Lung (tissue), 12 donors: ENCODE measurements around the gene MAGEF1. TPM values are rescaled to one million over a fixed set of nuclear protein-coding genes. Genes with fewer than 3 reads are reported as not detected.

ENCODE experiments used
- ATAC-seq: fragments of 200-7000 bp; cut with Tn5 transposase; one replicate; pipeline ENCODE4 v1.9.1; 2020; ENCODE audit warnings: moderate number of reproducible peaks; ENCODE audit not compliant: insufficient read depth, low FRiP score
- DNase-seq, 3 donors: peaks; one replicate each; pipeline ENCODE4 v3.0.0-alpha.2; 2013 to 2017
- H3K27ac ChIP-seq, 2 donors: one replicate each; pipeline ENCODE4 v1.5.1; 2013; ENCODE audit warnings: mild to moderate bottlenecking in 2 of 2, moderate library complexity in 2 of 2, control low read depth in 1 of 2, inconsistent platforms in 1 of 2, low read depth in 1 of 2, low read length in 1 of 2
- H3K27me3 ChIP-seq, 3 donors: one replicate each; pipeline ENCODE4 v1.5.1; 2013; ENCODE audit warnings: low read length in 2 of 3; ENCODE audit not compliant: control insufficient read depth in 3 of 3, insufficient read depth in 3 of 3
- H3K36me3 ChIP-seq, 4 donors: one replicate each; pipeline ENCODE4 v1.5.1; 2013; ENCODE audit warnings: low read length in 4 of 4, mild to moderate bottlenecking in 1 of 4, moderate library complexity in 1 of 4; ENCODE audit not compliant: control insufficient read depth in 4 of 4, insufficient read depth in 4 of 4
- H3K4me1 ChIP-seq, 5 donors: one replicate each; pipeline ENCODE4 v1.5.1; 2013; ENCODE audit warnings: low read length in 5 of 5, mild to moderate bottlenecking in 2 of 5, moderate library complexity in 1 of 5; ENCODE audit not compliant: control insufficient read depth in 5 of 5, insufficient read depth in 5 of 5
- H3K4me3 ChIP-seq: one replicate; pipeline ENCODE4 v1.5.1; 2013; ENCODE audit warnings: mild to moderate bottlenecking, control low read depth, moderate library complexity
- H3K9ac ChIP-seq, 2 donors: one replicate each; pipeline ENCODE4 v1.5.1; 2013; ENCODE audit warnings: low read length in 2 of 2, control low read depth in 1 of 2; ENCODE audit not compliant: insufficient read depth in 1 of 2
- H3K9me3 ChIP-seq, 4 donors: one replicate each; pipeline ENCODE4 v1.5.1; 2013; ENCODE audit warnings: low read length in 3 of 4, mild to moderate bottlenecking in 1 of 4, moderate library complexity in 1 of 4; ENCODE audit not compliant: control insufficient read depth in 4 of 4, insufficient read depth in 3 of 4
- WGBS, 2 donors: extraction: QIAGEN DNeasy Blood & Tissue Kit; methylation state at CpG; one replicate each; pipeline ENCODE4 v1.1.7; 2013; 5-methylcytosine and 5-hydroxymethylcytosine counted together
- polyA plus RNA-seq, 2 donors: library from polyadenylated mRNA; stranded (reverse); fragments of 200-250 nt; gene quantifications; one replicate each; pipeline ENCODE4 v1.2.1, GENCODE V29; 2013
- total RNA-seq, 2 donors: library from RNA; depleted of rRNA in 1 of 2; stranded (reverse); fragments of >200 nt in 1 of 2; gene quantifications; one replicate each; pipeline ENCODE4 v1.2.1, GENCODE V29; 2014 to 2021
- TF ChIP-seq, protein P1 (sequence below): IDR thresholded peaks from 2 replicates; pipeline ENCODE4 v1.5.1; 2012; ENCODE audit warnings: mild to moderate bottlenecking; ENCODE audit errors: control extremely low read depth, extremely low read depth
- donor health status: control.
- donor health status: control.
- donor health status: Bipolar disorder and iron deficiency.
- donor health status: healthy.
- donor health status: DM: yes; HTN: yes; CAD: no.

MAGEF1 gene
- total and polyA plus RNA-seq, 4 donors, result 30.1 to 36.1 (median 33.1) TPM

DNA sequence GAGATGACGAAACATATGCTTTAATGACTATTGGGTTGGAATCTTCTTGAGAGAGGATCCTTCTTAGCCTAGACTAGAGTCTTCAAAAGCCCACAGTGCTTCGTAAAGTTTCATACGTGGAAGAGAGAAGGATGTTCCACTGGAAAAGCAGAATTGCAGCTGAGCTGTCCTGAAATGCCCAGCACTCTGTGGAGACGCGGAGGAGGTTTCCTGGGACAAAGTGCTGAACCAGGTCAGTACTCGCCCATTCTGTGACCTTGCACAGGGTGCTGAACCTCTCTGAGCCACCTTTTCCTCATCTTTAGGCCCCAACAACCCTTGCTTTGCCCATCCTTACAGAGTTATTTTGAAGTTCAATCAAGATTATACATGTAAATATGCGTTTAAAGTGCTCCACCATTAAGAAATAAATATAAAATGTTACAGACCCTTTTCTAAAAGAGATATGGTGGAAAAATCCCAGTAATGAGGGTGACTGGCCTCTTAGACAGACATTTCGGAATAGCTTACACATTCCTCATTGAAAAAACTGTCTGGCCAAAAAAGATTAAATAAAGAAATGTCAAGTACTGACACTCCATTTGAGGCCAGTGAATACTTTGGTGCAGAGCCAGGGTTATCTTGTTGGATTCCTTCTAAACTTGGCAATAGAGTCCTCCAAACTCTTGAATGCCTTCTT is 4.2 kb upstream of the MAGEF1 start:
- peaks cover 0 to 4% (median 0%) of the 10 kb centered on the region in 4 donors for H3K36me3 ChIP-seq
- H3K27me3 ChIP-seq, result no peaks in the 10 kb centered on the region
- TF ChIP-seq, protein P1, sequence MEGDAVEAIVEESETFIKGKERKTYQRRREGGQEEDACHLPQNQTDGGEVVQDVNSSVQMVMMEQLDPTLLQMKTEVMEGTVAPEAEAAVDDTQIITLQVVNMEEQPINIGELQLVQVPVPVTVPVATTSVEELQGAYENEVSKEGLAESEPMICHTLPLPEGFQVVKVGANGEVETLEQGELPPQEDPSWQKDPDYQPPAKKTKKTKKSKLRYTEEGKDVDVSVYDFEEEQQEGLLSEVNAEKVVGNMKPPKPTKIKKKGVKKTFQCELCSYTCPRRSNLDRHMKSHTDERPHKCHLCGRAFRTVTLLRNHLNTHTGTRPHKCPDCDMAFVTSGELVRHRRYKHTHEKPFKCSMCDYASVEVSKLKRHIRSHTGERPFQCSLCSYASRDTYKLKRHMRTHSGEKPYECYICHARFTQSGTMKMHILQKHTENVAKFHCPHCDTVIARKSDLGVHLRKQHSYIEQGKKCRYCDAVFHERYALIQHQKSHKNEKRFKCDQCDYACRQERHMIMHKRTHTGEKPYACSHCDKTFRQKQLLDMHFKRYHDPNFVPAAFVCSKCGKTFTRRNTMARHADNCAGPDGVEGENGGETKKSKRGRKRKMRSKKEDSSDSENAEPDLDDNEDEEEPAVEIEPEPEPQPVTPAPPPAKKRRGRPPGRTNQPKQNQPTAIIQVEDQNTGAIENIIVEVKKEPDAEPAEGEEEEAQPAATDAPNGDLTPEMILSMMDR, result no peak
- H3K27ac ChIP-seq, result peak overlapping the region; percentile 63 to 74
- no peaks in the 10 kb centered on the region for H3K9me3 ChIP-seq
- no peak overlapping the region for H3K9ac ChIP-seq
- ATAC-seq, result no peak
- no peak overlapping the region for H3K4me3 ChIP-seq
- 77 to 83% methylated on average over 8 of the region's 8 CpGs for WGBS, 2 donors
- no peak for DNase-seq
- H3K4me1 ChIP-seq, result peaks cover 0 to 39% (median 10%) of the 10 kb centered on the region in 5 donors

DNA sequence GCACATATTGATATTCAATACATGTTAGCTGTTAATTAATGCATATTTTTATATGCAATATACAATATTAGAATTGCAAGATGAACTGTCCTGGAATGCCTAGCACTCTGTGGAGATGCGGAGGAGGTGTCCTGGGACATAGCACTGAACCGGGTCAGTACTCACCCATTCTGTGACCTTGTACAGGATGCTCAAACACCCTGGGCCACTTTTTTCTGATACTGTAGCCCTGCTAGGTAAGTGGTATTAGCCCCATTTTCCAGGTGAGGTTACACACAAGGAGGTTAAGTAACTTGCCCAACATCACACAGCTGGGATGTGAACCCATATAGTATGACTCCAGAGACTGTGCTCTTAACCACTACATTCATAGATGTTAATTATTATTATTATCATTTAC is 1.7 kb upstream of the MAGEF1 start:
- no peak for DNase-seq
- no peak for ATAC-seq
- TF ChIP-seq, protein P1, result no peak
- no peak overlapping the region for H3K9ac ChIP-seq
- no peaks in the 10 kb centered on the region for H3K27me3 ChIP-seq
- H3K36me3 ChIP-seq, result peaks cover 0 to 5% (median 3%) of the 10 kb centered on the region in 4 donors
- H3K4me1 ChIP-seq, result peaks cover 0 to 49% (median 10%) of the 10 kb centered on the region in 5 donors
- H3K4me3 ChIP-seq, result no peak overlapping the region
- no peaks in the 10 kb centered on the region for H3K9me3 ChIP-seq
- H3K27ac ChIP-seq, result no peak overlapping the region
- WGBS, 2 donors, result 87 to 95% methylated on average over 2 of the region's 2 CpGs

DNA sequence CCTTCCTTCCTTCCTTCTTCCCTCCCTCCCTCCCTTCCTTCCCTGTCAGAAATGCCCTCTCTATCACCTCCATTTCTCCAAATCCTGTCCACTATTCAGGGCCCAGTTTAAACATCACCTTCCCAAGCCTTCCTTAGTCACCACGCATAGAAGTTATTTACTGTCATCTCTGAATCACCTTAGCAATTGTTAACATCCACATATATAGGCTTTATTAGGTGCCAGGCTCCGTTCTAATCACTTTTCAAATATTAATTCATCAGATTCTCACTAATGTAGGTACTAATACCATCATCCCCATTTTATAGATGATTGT is 1.1 kb upstream of the MAGEF1 start:
- TF ChIP-seq, protein P1, result no peak
- no peak overlapping the region for H3K27ac ChIP-seq
- H3K27me3 ChIP-seq, result no peaks in the 10 kb centered on the region
- 72 to 77% methylated on average over 2 of the region's 2 CpGs for WGBS, 2 donors
- ATAC-seq, result no peak
- H3K4me3 ChIP-seq, result no peak overlapping the region
- peaks cover 0 to 8% (median 3%) of the 10 kb centered on the region in 4 donors for H3K36me3 ChIP-seq
- H3K9me3 ChIP-seq, result no peaks in the 10 kb centered on the region
- H3K9ac ChIP-seq, result no peak overlapping the region
- no peak for DNase-seq
- H3K4me1 ChIP-seq, result peaks cover 0 to 44% (median 10%) of the 10 kb centered on the region in 5 donors
